Karpas-422 (cell line): Measurements from ENCODE around the gene PYGL. TPM values are rescaled to one million over a fixed set of nuclear protein-coding genes. Genes with fewer than 3 reads are reported as not detected.
"Not testable (repeated sequence)": the region's sequence is repeated elsewhere in the genome, so short reads cannot be mapped to it uniquely, and the experiment has no call there.

Experiments used
- DNase-seq: peaks from one replicate; pipeline ENCODE4 v3.0.0-alpha.2; 2015
- H2AFZ ChIP-seq: fragments of 200-600 bp; sonication (generic); 2 replicates; pipeline ENCODE4 v1.6.1; 2014; ENCODE audit warnings: antibody characterized with exemption, low read length, mixed read lengths
- H3K27ac ChIP-seq: fragments of 200-600 bp; sonication (generic); 2 replicates; pipeline ENCODE4 v1.5.1; 2014; ENCODE audit warnings: mild to moderate bottlenecking, low read length, moderate library complexity
- H3K27me3 ChIP-seq: fragments of 200-600 bp; sonication (generic); 2 replicates; pipeline ENCODE4 v1.6.1; 2014; ENCODE audit warnings: low read length, mixed read lengths
- H3K36me3 ChIP-seq: fragments of 200-600 bp; sonication (generic); 2 replicates; pipeline ENCODE4 v1.6.1; 2014; ENCODE audit warnings: low read length, mixed read lengths; ENCODE audit not compliant: insufficient read depth
- H3K4me1 ChIP-seq: fragments of 200-600 bp; sonication (generic); 2 replicates; pipeline ENCODE4 v1.6.1; 2014; ENCODE audit warnings: mild to moderate bottlenecking, low read length, mixed read lengths
- H3K4me2 ChIP-seq: fragments of 200-600 bp; sonication (generic); 2 replicates; pipeline ENCODE4 v1.6.1; 2014; ENCODE audit warnings: low read length, low read depth, mild to moderate bottlenecking; ENCODE audit not compliant: poor library complexity, severe bottlenecking
- H3K4me3 ChIP-seq: fragments of 200-600 bp; sonication (generic); 2 replicates; pipeline ENCODE4 v1.5.1; 2014; ENCODE audit warnings: mild to moderate bottlenecking, antibody characterized with exemption, low read length, mixed read lengths
- H3K79me2 ChIP-seq: fragments of 200-600 bp; sonication (generic); 2 replicates; pipeline ENCODE4 v1.6.1; 2014; ENCODE audit warnings: mild to moderate bottlenecking, low read length, mixed read lengths
- H3K9ac ChIP-seq: fragments of 200-600 bp; sonication (generic); 2 replicates; pipeline ENCODE4 v1.6.0; 2014; ENCODE audit warnings: low read length
- H3K9me2 ChIP-seq: fragments of 200-600 bp; sonication (generic), shearing (Covaris generic); replicated peaks from 2 replicates; pipeline ENCODE4 v1.6.0; 2014; ENCODE audit warnings: mild to moderate bottlenecking, low read length, moderate library complexity; ENCODE audit not compliant: insufficient read depth
- H3K9me3 ChIP-seq: fragments of 300-700, 200-600 bp; sonication (generic); 2 replicates; pipeline ENCODE4 v1.6.1; 2014; ENCODE audit warnings: low read length, mixed read lengths
- H4K20me1 ChIP-seq: fragments of 200-600 bp; sonication (generic); 2 replicates; pipeline ENCODE4 v1.6.1; 2014; ENCODE audit warnings: mild to moderate bottlenecking, antibody characterized with exemption, low read length, low read depth; ENCODE audit not compliant: insufficient read depth
- total RNA-seq: library from RNA; depleted of rRNA; stranded (reverse); fragments of >200 nt; shearing (Covaris generic); gene quantifications from 2 replicates; pipeline ENCODE4 v1.2.3, GENCODE V29; 2014; ENCODE audit warnings: low replicate concordance

Gene PYGL
- total RNA-seq, 1 experiment from 2014 or later, result not detected

DNA sequence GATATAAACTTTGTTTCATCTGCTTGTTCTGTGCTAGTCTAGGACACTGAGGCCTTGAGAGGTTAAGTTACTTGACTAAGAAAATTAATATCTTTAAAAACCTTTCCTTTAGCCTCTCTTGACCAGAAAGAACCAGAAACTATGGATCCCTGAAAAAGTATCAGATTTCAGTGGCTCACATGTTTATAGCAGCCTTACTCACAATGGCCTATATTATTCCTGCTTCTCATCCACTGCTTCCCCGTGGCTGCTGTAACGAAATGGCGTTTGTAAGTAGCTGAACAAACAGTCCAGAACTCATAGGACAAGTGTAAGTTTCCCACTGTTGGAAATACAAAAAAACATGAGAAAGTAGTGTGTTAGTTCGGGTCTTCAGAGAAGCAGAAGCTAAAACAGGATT is 3.2 kb upstream of the PYGL start:
- no peak overlapping the region for H3K4me3 ChIP-seq
- H3K36me3 ChIP-seq, result no peaks in the 10 kb centered on the region
- no peak for DNase-seq
- no peak overlapping the region for H2AFZ ChIP-seq
- no peaks in the 10 kb centered on the region for H3K27me3 ChIP-seq
- no peak overlapping the region for H3K4me2 ChIP-seq
- H3K9me3 ChIP-seq, result no peaks in the 10 kb centered on the region
- no peaks in the 10 kb centered on the region for H3K9me2 ChIP-seq
- H3K27ac ChIP-seq, result no peak overlapping the region
- H4K20me1 ChIP-seq, result no peaks in the 10 kb centered on the region
- no peaks in the 10 kb centered on the region for H3K4me1 ChIP-seq
- no peak overlapping the region for H3K9ac ChIP-seq
- no peaks in the 10 kb centered on the region for H3K79me2 ChIP-seq

DNA sequence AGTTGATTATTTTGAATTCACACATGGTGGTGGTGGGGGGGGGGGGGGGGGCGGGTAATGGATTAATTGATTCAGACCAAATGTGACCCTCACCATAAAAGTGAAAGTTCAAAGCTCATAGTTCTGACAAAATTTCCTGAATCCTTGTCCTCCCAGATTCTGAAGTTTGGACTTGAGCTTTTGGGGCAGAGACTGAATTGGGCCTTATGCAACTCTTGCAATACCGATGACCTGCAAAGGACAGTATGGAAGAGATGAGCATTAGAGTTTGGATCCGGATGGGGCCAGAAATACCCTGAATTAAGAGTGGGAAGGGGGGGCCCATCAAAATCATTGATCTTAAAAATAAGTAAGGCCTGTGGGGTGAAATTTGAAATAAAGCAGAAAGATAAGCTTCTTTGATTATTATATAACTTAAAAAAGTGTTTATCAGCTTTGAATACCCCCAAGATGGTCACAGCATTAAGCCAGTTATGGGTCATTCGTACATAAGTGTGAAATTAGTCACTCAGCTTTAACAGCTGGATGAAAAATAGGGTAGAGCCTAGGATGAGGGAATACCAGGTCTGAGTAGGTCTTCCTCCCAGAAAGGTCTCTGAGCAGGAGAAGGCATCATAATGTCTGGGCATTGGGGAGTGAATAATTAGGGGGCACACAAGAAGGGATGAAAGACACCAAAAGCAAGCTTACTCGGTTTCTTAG is 2.1 kb upstream of the PYGL start:
- Histone ChIP-seq H3K4me2 (no peak overlapping the region), H3K27ac (no peak overlapping the region), H3K27me3 (no peaks in the 10 kb centered on the region), H3K9me2 (no peaks in the 10 kb centered on the region), H3K79me2 (no peaks in the 10 kb centered on the region), H3K36me3 (no peaks in the 10 kb centered on the region), H3K9me3 (no peaks in the 10 kb centered on the region), H4K20me1 (no peaks in the 10 kb centered on the region), H3K9ac (no peak overlapping the region), H2AFZ (no peak overlapping the region), H3K4me3 (no peak overlapping the region), H3K4me1 (no peaks in the 10 kb centered on the region)
- DNase-seq, result no peak

DNA sequence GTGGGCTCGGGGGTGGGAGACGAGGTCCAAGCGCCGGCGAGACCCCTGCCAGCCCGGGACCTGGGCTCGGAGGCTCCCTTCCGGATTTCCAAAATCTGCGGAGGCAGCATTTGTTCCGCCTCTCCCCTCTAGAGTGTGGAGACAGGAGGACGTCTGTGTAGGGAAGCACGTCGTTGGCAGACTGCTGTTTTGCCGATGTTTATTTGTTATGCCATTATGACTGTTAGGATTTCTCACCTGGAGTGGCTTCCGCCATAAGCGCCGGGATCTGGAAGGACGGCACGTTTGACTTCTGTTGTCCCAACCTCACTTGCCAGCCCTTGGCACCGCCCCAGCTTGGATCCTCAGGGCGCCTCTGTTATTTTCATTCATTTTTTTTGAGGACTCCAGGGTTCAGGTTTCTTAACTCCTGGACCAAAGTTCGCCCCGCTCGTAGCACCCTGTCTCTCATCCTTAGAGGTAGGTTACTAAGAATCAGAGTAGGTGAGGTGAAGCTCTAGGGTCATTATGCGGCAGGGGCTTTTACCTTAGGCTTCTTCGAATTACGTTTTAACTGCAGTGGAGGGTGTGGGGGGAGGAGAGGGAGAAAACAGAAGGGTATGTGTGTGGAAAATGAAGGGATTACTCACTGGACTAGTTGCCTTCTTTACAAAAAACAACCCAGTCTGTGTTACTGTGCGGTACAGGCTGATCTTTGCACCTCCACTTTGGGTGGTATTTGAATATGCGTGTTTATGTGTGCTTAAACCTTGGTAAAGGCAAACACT is 547 bp upstream of the PYGL start:
- no peak for DNase-seq
- H3K9ac ChIP-seq, result no peak overlapping the region
- no peaks in the 10 kb centered on the region for H3K9me2 ChIP-seq
- H3K4me1 ChIP-seq, result no peaks in the 10 kb centered on the region
- no peak overlapping the region for H2AFZ ChIP-seq
- H3K9me3 ChIP-seq, result no peaks in the 10 kb centered on the region
- no peak overlapping the region for H3K4me2 ChIP-seq
- no peaks in the 10 kb centered on the region for H3K79me2 ChIP-seq
- H3K4me3 ChIP-seq, result no peak overlapping the region
- no peaks in the 10 kb centered on the region for H4K20me1 ChIP-seq
- H3K36me3 ChIP-seq, result no peaks in the 10 kb centered on the region
- no peaks in the 10 kb centered on the region; the same call in 1 of the 2 replicates for H3K27me3 ChIP-seq
- H3K27ac ChIP-seq, result no peak overlapping the region

DNA sequence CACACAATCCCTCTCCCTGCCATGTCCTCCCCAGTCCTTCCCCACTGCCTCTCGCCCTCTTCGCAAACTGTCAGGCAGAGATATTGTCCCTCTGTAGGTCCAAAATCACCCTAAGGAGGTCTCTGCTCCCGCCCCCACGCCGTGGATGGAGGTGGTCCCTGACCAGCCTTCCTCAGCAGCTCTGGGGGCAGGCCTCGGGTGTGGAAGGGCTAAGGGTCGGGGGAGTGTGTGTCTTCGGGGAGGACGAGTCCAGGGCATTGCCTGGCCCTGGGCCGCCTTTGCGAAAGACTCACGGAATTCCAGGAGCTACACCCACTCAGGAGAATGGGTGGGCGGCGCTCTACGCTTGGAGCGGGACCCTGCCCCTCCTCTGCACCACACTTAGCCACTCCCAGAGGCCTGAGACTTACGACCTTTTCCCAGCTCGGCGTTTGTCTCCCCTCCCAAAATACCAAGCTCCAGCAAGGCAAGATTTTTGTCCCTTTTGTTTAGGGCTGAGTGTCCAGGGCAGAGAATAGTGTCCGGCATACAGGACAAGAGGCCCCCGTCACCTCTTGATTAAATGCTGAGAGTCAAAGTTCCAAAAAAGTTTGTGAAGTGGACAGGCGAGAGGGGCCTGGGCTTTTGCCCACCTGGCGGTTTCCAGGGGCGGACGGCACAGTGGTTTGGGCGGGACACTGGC is 881 bp downstream of the PYGL start:
- no peaks in the 10 kb centered on the region; the same call in 1 of the 2 replicates for H3K27me3 ChIP-seq
- no peaks in the 10 kb centered on the region for H3K9me2 ChIP-seq
- H3K9me3 ChIP-seq, result no peaks in the 10 kb centered on the region
- H3K4me3 ChIP-seq, result no peak overlapping the region
- DNase-seq, result no peak
- H3K27ac ChIP-seq, result no peak overlapping the region
- H3K79me2 ChIP-seq, result no peaks in the 10 kb centered on the region
- H3K4me2 ChIP-seq, result no peak overlapping the region
- H2AFZ ChIP-seq, result no peak overlapping the region
- H4K20me1 ChIP-seq, result no peaks in the 10 kb centered on the region
- H3K4me1 ChIP-seq, result no peaks in the 10 kb centered on the region
- H3K36me3 ChIP-seq, result no peaks in the 10 kb centered on the region
- H3K9ac ChIP-seq, result no peak overlapping the region

DNA sequence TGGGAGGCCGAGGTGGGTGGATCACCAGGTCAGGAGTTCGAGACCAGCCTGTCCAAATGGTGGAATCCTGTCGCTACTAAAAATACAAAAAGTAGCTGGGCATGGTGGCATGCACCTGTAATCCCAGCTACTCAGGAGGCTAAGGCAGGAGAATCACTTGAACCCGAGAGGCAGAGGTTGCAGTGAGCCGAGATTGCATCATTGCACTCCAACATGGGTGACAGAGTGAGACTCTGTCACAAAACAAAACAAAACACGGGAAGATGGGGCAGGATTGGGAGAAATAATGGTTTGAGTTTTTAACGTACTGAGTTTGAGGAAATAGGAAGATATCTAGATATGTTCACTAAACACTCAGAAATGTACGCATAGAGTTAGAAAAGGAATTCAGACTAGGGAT is 2.6 kb downstream of the PYGL start:
- not testable (repeated sequence) for H3K4me1 ChIP-seq, H3K9ac ChIP-seq, H2AFZ ChIP-seq, H3K36me3 ChIP-seq, H3K9me3 ChIP-seq, H3K27ac ChIP-seq, H3K9me2 ChIP-seq, H3K79me2 ChIP-seq, DNase-seq, H3K4me3 ChIP-seq, H4K20me1 ChIP-seq, H3K27me3 ChIP-seq, H3K4me2 ChIP-seq

DNA sequence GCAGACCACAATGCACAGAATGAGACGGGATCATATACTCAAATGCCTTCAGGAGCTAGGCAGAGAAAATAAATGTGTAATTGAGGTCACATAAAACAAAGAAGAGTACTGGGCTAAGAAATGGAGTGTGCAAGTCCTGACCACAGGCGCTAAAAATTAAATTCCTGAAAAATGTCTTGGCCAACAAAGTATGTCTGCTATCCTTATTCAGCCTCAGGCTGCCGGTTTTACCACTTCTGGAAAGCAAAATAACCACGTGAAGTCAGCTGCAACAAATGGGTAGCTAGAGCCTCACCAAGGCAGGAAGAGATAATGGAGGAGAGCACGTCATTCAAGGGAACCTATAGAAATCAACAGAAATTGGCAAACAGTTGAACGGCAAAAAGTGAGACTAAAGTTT is 3.1 kb downstream of the PYGL start:
- no peak overlapping the region for H3K4me3 ChIP-seq
- no peak overlapping the region for H2AFZ ChIP-seq
- H3K27me3 ChIP-seq, result no peaks in the 10 kb centered on the region; the same call in 1 of the 2 replicates
- no peak overlapping the region for H3K4me2 ChIP-seq
- no peaks in the 10 kb centered on the region for H3K9me3 ChIP-seq
- no peaks in the 10 kb centered on the region for H3K4me1 ChIP-seq
- no peaks in the 10 kb centered on the region for H3K9me2 ChIP-seq
- no peaks in the 10 kb centered on the region for H3K36me3 ChIP-seq
- no peak overlapping the region for H3K9ac ChIP-seq
- H4K20me1 ChIP-seq, result no peaks in the 10 kb centered on the region
- H3K27ac ChIP-seq, result no peak overlapping the region
- no peaks in the 10 kb centered on the region for H3K79me2 ChIP-seq
- DNase-seq, result no peak

DNA sequence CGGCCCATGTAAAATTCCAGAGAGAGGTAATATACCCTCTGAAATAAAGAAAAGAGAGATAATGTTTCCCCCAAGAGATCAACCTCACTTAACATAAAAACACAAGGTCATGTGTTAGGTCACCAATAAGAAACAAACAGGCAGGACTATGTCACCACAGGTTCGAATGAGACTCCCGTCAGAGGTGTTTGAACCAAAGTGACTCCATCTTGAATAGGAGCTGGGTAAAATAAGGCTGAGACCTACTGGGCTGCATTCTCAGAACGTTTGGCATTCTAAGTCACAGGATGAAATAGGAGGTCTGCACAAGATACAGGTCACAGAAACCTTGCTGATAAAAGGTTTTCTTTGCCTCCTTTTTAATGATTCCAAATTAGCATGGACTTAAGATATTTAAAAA is 6.5 kb downstream of the PYGL start:
- H3K79me2 ChIP-seq, result no peaks in the 10 kb centered on the region
- H3K9ac ChIP-seq, result no peak overlapping the region

DNA sequence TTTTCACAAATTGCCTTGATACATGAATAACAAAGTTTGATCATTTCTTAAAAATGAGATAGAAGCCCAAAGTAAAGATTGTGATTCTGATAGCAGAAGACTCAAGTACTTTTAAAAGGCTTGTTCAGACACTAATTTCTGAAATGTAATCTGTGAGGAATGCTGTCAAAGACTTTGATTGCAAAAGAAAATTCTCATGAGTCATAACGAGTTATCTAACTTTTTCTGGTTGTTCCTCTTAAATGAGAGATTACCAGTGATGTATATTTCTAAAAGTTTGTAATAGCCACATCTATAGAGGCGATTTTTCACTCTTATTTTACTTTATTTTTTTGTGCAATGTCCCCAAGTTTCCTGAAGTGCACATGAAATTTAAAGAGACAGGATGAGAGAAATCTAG is 7.0 kb downstream of the PYGL start:
- Histone ChIP-seq H3K4me3 (no peak overlapping the region), H3K27ac (no peak overlapping the region), H3K79me2 (no peaks in the 10 kb centered on the region), H2AFZ (no peak overlapping the region), H3K9me3 (no peaks in the 10 kb centered on the region), H3K9ac (no peak overlapping the region), H3K4me1 (no peaks in the 10 kb centered on the region), H3K4me2 (no peak overlapping the region), H3K9me2 (no peaks in the 10 kb centered on the region), H4K20me1 (no peaks in the 10 kb centered on the region), H3K36me3 (no peaks in the 10 kb centered on the region), H3K27me3 (no peaks in the 10 kb centered on the region; the same call in 1 of the 2 replicates)
- no peak for DNase-seq

More for the DNA sequence above, 6.5 kb downstream of the PYGL start:
- H3K4me1 ChIP-seq, result no peaks in the 10 kb centered on the region
- no peak overlapping the region for H3K27ac ChIP-seq
- DNase-seq, result no peak
- H3K27me3 ChIP-seq, result no peaks in the 10 kb centered on the region; the same call in 1 of the 2 replicates
- no peaks in the 10 kb centered on the region for H3K36me3 ChIP-seq
- H2AFZ ChIP-seq, result no peak overlapping the region
- no peak overlapping the region for H3K4me2 ChIP-seq
- no peaks in the 10 kb centered on the region for H3K9me3 ChIP-seq
- no peaks in the 10 kb centered on the region for H3K9me2 ChIP-seq
- no peaks in the 10 kb centered on the region for H4K20me1 ChIP-seq
- H3K4me3 ChIP-seq, result no peak overlapping the region
